HUDEP-2 (cell line): ENCODE results near the gene CSE1L.
"Not testable (repeated sequence)": the region's sequence is repeated elsewhere in the genome, so short reads cannot be mapped to it uniquely, and the experiment has no call there.

ENCODE experiments used
- DNase-seq, 76 experiments: peaks; one replicate each; lab custom pipeline; 2025; ENCODE audit not compliant: unreplicated experiment in 76 of 76; lab: John Stamatoyannopoulos, UW

Gene CSE1L

DNA sequence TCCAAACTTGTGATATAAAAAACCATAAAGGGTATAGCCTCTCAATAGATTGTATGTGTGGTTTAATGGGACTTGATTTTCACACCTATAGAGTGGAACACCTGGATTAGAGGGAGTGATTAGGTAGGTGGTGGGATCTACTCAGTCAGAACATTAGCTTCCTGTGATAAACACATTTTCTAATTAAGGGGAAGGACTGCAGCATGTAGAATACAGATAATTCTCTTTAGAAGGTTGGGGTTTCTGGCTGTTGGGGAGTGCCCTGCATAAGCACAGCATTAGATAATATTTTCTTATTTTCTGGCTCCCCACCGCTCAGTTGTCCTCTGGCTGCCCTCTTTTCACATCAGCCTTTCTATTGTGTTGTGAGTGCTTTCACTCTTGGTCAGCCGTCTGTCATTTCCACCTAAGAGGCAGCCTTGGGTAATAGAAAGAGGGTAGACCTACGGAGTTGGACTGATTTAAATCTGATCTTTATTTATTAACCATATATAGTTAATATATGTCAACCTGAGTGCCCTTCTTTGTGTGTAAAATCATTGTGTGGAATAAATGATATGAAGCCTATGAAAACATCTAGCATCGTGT, 8.0 kb downstream of the CSE1L start:
- DNase-seq = peak in 3 of 76 experiments; percentile 6 to 19 (median 18)

DNA sequence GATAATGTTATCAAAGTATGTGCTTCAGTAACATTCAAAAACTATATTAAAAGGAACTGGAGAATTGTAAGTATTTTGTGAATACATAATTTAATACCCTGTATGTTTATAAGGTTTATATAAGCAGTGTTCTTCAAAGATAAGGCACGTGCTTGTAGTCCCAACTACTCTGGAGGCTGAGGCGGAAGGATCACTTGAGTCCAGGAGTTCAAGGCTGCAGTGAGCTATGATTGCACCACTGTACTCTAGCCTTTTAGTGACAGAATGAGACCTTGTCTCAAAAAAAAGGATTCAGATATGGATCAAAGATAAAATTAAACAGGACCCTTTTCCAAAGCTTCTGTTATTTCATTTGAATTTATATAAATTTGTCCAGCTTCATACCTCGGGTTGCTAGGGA, 17.2 kb downstream of the CSE1L start:
- DNase-seq = no peak

DNA sequence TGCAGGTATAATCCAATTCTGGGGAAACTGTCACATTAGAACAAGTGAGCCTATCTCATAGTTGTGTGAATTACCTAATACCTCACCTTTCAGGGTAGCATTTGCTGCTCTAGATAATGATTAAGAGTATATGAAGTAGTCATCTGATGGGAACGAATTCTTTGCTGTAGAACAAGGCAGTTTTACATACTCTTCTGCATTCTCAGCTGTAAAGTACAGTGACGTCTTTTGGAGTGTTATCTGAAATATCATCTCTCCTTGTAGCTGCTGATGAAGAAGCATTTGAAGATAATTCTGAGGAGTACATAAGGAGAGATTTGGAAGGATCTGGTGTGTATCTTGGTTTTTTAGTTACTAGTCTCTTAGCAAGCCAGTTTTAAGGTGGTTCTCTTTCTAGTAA, 28.4 kb downstream of the CSE1L start:
- no peak for DNase-seq

DNA sequence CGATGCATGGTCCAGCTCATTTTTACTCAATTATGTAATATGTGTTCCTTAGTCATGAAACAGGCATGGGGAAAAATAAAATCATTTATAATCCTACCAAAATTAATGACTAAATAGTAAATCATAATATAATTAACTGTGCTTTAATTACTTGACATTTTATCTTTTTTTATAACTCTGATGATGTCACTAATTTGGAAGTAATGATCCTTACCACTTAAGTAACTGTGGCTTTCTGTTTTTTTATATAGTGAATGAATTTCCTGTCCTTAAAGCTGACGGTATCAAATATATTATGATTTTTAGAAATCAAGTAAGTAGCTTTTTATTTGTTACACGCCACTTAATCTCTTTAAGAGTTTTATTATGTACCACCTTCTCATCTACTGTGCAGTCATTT, 32.2 kb downstream of the CSE1L start:
- DNase-seq = no peak

DNA sequence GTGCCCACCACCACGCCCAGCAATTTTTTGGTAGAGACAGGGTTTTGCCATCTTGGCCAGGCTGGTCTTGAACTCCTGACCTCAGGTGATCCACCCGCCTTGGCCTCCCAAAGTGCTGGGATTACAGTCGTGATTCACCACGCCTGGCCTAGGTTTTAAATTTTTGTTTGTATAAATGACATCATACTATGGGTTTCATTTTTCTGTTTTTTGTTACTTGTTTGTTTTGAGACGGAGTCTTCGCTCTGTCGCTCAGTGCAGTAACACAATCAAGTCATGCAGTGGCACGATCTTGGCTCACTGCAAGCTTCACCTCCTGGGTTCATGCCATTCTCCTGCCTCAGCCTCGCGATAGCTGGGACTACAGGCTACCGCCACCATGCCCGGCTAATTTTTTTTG, 36.2 kb downstream of the CSE1L start:
- not testable (repeated sequence) for DNase-seq

DNA sequence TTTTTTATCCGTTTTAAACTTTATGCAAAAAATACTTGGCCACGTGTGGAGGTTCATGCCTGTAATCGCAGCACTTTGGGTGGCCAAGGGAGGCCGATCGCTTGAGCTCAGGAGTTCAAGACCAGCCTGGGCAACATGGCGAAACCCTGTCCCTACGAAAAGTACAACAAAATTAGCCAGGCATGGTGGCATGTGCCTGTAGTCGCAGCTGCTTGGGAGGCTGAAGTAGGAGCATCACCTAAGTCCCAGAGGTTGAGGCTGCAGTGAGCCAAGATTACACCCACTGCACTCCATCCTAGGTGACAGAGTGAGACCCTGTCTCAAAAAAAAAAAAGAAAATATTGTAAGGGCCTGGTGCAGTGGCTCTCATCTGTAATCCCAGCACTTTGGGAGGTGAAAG, 45.0 kb downstream of the CSE1L start:
- DNase-seq = no peak

DNA sequence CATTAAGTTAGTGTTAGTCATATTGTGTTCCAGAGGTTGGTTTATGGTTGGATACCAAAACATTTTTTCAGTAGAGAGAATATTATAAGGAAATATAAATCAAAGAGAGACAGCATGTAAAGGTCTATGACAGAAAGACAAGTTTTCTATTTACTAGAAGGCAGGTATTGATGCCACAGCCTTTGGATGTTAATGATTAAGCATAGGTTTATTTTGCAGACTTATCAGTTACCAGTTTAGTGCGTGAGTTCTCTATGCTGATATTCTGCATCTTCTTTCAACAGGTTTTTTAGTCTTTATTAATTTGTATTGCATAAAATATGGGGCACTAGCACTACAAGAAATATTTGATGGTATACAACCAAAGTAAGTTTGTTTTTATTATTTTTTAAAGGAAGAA, 45.6 kb downstream of the CSE1L start:
- DNase-seq = no peak

DNA sequence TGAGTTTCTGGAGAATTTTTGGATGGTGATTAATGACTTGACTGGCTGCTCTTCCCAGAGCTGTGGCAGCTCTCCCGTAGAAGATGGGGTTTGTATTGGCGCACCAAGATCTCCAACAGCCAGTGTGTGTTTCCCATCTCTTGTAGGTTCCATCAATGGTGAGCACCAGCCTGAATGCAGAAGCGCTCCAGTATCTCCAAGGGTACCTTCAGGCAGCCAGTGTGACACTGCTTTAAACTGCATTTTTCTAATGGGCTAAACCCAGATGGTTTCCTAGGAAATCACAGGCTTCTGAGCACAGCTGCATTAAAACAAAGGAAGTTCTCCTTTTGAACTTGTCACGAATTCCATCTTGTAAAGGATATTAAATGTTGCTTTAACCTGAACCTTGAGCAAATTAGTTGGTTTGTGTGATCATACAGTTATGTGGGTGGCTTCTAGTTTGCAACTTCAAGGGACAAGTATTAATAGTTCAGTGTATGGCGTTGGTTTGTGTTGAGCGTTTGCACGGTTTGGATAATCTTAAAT, 50.2 kb downstream of the CSE1L start:
- DNase-seq = no peak

DNA sequence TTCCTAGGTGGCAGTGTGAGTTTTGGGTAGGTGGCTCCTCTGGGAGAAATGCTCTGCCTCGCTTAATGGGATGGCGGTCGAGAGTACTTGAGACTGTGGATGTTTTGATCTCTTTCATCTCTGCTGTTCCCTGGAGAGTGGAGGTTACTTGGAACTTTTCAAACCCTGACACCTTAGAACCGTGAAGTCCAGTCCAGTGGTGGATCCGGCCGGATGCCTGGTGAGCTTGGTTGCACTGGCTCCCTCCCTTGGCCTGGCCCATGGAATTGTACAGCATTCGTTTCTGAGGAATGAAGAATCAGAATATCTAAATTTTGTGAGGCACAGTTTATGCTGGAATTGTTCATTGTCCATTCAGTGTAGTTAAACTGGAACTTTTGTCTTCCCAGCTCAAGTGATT, 51.0 kb downstream of the CSE1L start:
- no peak for DNase-seq

DNA sequence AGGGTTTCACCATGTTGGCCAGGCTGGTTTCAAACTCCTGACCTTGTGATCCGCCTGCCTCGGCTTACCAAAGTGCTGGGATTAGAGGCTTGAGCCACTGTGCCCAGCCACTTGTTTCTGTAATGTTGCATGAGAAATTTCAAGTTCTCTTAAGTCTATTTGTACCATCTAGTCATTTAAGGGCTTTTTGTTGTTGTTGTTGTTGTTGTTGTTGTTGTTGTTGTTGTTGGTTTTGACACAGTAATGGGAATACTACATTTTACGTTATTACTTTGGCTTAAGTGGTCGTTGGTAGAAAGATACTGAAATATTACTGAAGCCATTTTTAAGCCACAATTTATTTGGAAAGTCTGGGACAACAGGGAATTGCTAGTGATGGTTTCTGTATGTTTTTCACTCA, 52.0 kb downstream of the CSE1L start:
- DNase-seq = no peak

DNA sequence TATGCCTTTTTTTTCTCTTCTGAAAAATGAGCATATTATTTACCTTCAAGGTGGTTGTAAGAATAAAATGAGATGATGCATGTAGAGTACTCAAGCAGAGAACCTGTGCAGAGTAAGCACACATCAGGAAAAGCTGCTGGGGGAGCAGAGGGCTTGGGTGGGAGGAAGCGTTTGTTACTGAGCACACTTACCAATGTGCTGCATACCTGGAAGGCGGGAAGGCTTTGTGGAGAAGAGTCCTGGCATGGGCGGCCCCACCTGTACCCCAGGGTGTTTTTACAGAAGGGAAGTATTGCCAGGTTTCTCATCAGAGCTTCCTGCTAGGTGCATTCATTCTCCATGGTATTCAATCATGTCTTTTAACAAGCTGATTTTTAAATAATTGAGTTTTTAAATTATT, 52.9 kb downstream of the CSE1L start:
- no peak for DNase-seq

DNA sequence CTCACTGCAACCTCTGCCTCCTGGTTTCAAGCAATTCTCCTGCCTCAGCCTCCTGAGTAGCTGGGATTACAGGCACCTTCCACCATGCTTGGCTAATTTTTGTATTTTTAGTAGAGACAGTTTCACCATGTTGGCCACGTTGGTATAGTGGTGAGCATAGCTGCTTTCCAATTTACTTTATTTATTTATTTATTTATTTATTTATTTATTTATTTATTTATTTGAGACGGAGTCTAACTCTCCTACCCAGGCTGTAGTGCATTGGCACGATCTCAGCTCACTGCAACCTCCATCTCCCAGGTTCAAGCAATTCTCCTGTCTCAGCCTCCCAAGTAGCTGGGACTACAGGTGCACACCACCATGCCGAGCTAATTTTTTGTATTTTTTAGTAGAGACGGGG, 54.2 kb downstream of the CSE1L start:
- DNase-seq = not testable (repeated sequence)

DNA sequence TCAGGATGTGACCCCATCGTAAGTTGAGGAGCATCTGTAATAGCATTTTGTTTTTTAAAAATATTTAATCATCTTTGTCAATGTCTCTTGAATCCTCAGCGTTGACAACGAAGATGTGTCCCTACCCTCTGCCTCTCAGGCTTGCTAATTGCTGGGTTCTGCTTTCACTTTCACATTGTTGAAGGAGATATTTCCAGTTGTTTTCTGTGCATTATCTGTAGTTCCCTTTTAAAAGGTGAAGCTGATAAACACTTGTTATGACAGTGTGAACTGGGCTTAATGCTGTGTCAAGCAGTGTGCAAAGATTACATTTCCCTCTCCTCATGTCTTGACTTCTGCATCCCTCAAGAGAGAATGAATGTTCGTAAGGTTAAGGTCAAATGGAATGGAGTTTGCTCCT, 54.9 kb downstream of the CSE1L start:
- DNase-seq = no peak

DNA sequence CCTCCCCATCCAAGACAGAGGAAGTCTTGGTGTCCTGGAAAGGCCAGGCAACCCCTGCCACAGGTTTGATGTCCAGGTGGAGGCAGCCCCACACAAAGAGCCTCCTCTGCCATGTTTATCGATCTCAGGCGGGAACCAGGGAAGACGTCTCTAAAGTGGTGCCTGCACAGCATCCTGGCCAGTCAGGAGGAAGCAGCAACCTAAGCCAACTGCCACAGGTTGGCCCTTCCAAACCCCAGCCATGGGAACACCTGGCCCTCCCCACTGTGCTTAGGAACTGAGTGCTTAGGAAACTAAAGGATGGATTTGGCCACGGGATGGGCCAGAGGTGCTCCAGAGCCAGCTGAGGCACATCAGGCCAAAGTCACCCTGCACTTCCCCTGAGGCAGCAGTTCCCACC, 56.9 kb downstream of the CSE1L start:
- no peak for DNase-seq

DNA sequence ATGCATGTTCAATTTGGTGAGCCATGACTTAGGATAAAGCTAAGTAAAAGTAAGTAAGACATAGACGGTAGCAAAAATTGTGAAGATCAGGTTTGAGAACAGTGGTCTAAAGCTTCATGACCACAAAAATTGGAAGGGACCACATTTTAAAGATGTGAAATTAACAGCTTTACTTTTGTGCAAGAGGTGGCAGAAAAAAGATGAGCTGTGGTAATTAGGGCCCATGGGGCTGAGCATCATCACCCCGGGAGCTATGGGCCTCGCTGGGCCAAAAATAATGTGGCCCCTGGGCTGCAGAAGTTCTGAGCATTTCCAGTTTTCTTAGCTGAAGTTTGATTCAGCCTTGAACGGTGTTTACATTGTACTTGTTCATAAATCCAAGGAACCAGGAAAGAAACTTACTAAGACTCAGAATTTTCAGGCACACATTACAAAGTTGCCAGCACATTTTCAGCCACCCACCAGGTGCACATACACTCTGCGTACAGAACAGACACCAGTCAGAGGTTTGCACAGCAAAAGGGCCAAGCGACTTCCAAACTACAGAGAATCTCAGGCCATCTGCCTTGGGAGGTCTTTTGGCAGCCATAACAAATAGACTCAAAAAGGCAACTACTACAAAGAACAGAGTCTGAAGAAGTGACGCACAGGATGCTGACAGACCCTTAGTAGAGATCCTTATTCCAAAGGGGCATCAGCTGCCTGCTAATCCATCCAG, 57.7 kb downstream of the CSE1L start:
- no peak for DNase-seq

DNA sequence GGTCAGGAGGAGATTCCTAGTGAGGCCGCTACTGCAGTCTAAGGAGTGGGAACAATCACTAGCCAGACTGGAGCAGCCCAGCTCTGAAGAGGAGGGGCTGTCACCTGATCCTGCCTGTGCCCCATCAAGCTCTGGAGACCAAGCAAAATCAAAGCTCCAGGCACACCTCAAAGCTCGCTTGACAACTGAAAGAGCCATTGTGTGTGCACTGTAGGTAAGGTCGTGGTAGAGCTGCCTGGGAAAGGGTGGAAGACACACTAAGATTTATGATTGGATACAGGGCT, 58.2 kb downstream of the CSE1L start:
- DNase-seq = no peak

DNA sequence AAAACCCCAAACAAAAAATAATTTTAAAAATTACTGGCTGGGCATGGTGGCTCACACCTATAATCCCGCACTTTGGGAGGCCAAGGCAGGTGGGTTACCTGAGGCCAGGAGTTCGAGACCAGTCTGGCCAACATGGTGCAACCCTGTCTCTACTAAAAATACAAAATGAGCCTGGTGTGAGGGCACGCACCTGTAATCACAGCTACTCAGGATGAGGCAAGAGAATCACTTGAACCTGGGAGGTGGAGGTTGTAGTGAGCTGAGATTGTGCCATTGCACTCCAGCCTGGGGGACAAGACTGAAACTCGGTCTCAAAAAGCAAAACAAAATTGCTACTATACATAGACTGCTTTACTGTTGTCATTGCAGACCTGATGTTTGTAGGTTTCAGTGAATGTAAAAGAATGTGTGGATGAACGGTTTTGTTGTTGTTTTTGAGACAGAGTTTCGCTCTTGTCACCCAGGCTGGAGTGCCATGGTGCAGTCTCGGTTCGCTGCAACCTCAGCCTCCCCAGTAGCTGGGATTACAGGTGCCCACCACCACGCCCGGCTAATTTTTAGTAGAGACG, 59.0 kb downstream of the CSE1L start:
- not testable (repeated sequence) for DNase-seq

DNA sequence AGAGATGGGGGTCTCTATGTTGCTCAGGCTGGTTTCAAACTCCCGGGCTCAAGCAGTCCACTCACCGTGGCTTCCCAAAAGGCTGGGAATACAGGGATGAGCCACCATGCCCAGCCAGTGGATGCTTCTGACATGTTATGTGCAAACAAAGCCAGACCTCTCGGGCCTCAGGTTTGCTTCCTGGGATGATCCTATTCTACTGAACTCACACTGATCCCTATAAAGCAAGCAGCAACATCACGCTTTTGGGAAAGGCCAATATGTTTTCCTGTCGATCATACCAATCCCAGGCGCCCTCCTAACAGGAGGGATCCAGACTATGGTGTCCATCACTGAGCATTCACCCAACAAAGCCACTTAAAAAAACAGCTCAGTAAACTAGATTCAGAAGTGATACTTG, 60.2 kb downstream of the CSE1L start:
- no peak for DNase-seq

DNA sequence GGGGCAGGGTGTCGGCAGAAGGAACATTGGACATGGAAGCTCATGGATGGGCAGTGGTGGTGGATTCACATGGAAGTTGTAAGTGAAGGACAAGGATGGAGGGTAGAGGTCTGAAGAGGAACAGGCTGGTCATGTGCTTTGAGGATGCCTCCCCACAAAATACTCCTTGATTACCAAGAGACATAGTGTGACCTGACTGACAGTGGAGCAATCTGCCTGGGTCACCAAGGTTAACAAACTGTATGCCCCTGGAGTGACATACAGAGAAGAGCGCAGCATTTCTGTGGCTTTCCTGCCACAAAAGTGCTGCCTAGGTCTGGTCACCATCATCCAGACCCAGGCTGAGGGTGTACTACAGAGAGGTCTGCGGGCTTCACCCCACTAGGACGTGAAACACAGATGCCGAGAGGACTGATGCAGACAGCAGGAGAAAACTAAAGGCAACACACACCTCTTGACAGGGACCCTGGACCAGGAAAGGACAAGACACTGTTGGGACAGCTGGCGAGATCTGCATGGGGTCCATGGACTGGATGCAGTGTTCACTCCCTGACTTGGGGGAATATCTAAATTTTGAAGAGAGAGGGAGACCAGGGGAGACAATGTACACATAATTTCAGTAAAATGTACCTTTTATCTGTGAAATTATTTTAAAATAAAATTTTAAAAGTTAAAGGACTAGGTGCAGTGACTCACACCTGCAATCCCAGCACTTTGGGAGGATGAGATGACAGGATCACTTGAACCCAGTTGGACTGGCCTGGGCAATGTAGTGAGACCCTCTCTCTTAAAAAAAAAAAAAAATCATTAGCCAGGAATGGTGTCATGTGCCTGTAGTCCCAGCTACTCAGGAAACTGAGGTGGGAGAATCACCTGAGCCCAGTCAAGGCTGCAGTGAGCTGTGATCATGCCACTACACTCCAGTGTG, 64.9 kb downstream of the CSE1L start:
- DNase-seq = no peak

DNA sequence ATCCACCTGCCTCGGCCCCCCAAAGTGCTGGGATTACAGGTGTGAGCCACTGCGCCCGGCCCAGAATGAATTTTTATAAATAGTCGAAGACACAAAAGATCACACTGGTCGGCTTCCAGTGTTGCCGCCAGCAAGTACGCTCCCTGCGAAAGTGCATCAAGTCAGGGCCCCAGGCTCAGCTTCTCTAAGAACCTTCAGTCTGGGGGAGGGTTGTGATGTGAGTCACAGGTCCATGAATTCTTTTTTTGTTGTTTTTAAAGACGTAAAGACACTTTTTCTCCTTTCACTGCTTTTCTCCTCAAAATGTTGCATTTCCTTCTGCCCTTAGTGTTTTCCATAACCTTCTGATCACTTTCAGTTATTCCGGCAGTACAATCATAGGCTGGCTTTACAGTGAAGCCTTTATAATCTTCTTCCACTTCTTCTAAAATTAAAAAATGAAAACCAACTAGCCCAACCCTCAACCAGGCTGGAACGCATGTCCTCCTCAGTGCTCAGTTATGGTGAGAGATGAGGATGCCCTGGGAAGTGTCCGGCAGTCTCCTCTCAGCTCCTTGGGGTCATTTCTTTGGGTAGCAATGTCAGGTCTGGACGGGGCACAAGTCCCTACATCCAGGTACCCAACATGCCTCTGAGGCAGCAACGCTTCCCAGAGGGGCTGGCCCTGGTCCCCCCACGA, 66.6 kb downstream of the CSE1L start:
- no peak for DNase-seq

DNA sequence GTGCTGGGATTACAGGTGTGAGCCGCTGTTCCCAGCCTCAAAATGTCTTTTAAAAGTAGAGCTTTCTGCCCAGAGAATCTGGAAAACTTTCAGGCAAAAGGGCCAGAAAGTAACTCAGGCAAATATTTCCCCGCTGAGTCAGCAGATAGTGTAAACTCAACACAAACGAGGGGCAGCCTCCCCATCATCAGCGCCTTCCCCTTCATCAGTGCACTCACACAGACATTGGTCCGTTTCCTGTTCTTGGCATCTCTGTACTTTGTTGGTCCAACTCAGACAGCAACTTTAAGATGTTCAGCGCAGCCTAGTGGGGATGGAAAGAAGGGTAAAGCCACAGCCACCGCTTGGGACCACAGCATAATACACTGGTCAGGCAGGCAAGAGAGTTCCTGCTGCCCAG, 69.5 kb downstream of the CSE1L start:
- peak in 1 of 76 experiments; percentile 7 for DNase-seq
